Panc1 (cell line): ENCODE data around the gene ASXL2. TPM values are rescaled to one million over a fixed set of nuclear protein-coding genes. Genes with fewer than 3 reads are reported as not detected.

ENCODE experiments used
- ATAC-seq: fragments of 200-7000 bp; cut with Tn5 transposase; 2 replicates; pipeline ENCODE4 v1.9.1; 2020; ENCODE audit warnings: mild to moderate bottlenecking, moderate library complexity
- BruUV-seq: library from RNA; stranded (reverse); fragments of 400-500 nt; replicated peaks from 2 replicates; lab custom pipeline; 2021; lab: Mats Ljungman, UMichigan
- CTCF ChIA-PET: fragments of 300-600 bp; sonication (Branson Sonifier 250); formaldehyde crosslinking; loops from one replicate; lab custom pipeline; 2022; ENCODE audit warnings: antibody characterized with exemption; lab: Charles Lee
- POLR2A ChIA-PET: fragments of 300-600 bp; sonication (Branson Sonifier 250); formaldehyde crosslinking; loops from one replicate; lab custom pipeline; 2022; ENCODE audit warnings: antibody characterized with exemption; lab: Charles Lee
- DNase-seq: peaks from one replicate; pipeline ENCODE4 v3.0.0-alpha.2; 2010; ENCODE audit warnings: low read depth, low spot score
- H3K27ac ChIP-seq: 2 replicates; pipeline ENCODE4 v1.5.1; 2011; ENCODE audit warnings: mild to moderate bottlenecking, low read length, inconsistent platforms
- H3K27me3 ChIP-seq: fragments of 200-500 bp; sonication (Bioruptor generic); 2 replicates; pipeline ENCODE4 v1.6.0; 2014; ENCODE audit warnings: low read length, inconsistent platforms; ENCODE audit not compliant: control insufficient read depth, insufficient read depth
- H3K36me3 ChIP-seq: fragments of 200-500 bp; sonication (Bioruptor generic); 2 replicates; pipeline ENCODE4 v1.5.1; 2014; ENCODE audit warnings: inconsistent platforms, mild to moderate bottlenecking, low read length, moderate library complexity; ENCODE audit not compliant: control insufficient read depth, insufficient read depth
- H3K4me1 ChIP-seq: 2 replicates; pipeline ENCODE4 v1.5.1; 2011; ENCODE audit warnings: inconsistent platforms, mild to moderate bottlenecking, low read length, moderate library complexity; ENCODE audit not compliant: control insufficient read depth, insufficient read depth
- H3K4me3 ChIP-seq, 2 experiments: 2 replicates each; pipeline ENCODE4 v1.5.1; 2011 to 2012; ENCODE audit warnings: low read depth in 2 of 2, low read length in 2 of 2, mild to moderate bottlenecking in 2 of 2, inconsistent platforms in 1 of 2, moderate library complexity in 1 of 2
- H3K9me3 ChIP-seq: fragments of 200-500 bp; sonication (Bioruptor generic); 2 replicates; pipeline ENCODE4 v1.5.1; 2014; ENCODE audit warnings: low read depth, mild to moderate bottlenecking, inconsistent platforms, low read length, moderate library complexity; ENCODE audit not compliant: control insufficient read depth, insufficient read depth
- CTCF ChIP-seq: fragments of 450-650 bp; IDR thresholded peaks from 2 replicates; pipeline ENCODE4 v1.5.1; 2017; ENCODE audit warnings: mild to moderate bottlenecking
- POLR2AphosphoS5 ChIP-seq: IDR thresholded peaks from 2 replicates; pipeline ENCODE4 v1.6.1; 2012; ENCODE audit warnings: mild to moderate bottlenecking, low read depth, low read length, moderate library complexity
- REST ChIP-seq, 2 experiments: IDR thresholded peaks; 2 replicates each; pipeline ENCODE4 v1.6.1; 2011 to 2012; ENCODE audit warnings: low read depth in 2 of 2, control low read depth in 1 of 2, low read length in 1 of 2, mild to moderate bottlenecking in 1 of 2, moderate library complexity in 1 of 2; ENCODE audit not compliant: insufficient read depth in 1 of 2
- SIN3A ChIP-seq: IDR thresholded peaks from 2 replicates; pipeline ENCODE4 v1.6.1; 2012; ENCODE audit warnings: low read depth, mild to moderate bottlenecking, low read length, moderate library complexity, borderline replicate concordance; ENCODE audit not compliant: insufficient read depth
- TCF7L2 ChIP-seq: IDR thresholded peaks from 2 replicates; pipeline ENCODE4 v1.6.1; 2011; ENCODE audit warnings: mild to moderate bottlenecking, low read depth, low read length, inconsistent platforms
- in situ Hi-C: cut with HindIII; loops from 2 replicates; pipeline ENCODE4 v1.10.0; 2016; ENCODE audit warnings: low sequenced_read_pairs, low pct_unique_long_range_greater_than_20kb
- intact Hi-C: fragments of 100-400 bp; cut with micrococcal nuclease; formaldehyde crosslinking; loops from one replicate; pipeline ENCODE4 v1.10.0; 2022; ENCODE audit not compliant: unreplicated experiment
- total RNA-seq: library from RNA; stranded (reverse); gene quantifications from one replicate; pipeline ENCODE4 v1.2.1, GENCODE V29; 2021; ENCODE audit not compliant: unreplicated experiment

ASXL2 gene
- total RNA-seq, 1 experiment from 2014 or later: 43.4 TPM

- Histone ChIP-seq H3K27ac (no peak overlapping the region), H3K4me3 (no peak overlapping the region), H3K36me3 (peaks cover 21% of the 10 kb centered on the region), H3K27me3 (no peaks in the 10 kb centered on the region), H3K9me3 (no peaks in the 10 kb centered on the region), H3K4me1 (no peaks in the 10 kb centered on the region)
- CTCF ChIA-PET: interaction anchor here (0.6 kb wide), 1 partner anchor 13 kb away, joined by 3 read pairs; no protein-coding TSS in a partner anchor
- POLR2A ChIA-PET: interaction anchor here (0.6 kb wide), 1 partner anchor 25 kb away, joined by 3 read pairs; no protein-coding TSS in a partner anchor
- DNase-seq (no peak), ATAC-seq (no peak)
- intact Hi-C loops (no loop called here), in situ Hi-C loops (no loop called here)
- no TSS peak for BruUV-seq
- TF ChIP-seq TCF7L2 (no peak), POLR2AphosphoS5 (no peak), SIN3A (no peak), REST (IDR thresholded peaks at IDR 0.05; ENCODE audit: insufficient read depth in 1 of 2, low read depth in 2 of 2, low read length in 1 of 2) (no peak), CTCF (no peak)
Measured at GRCh38 chr2:25763575-25763974, 114.7 kb downstream of the ASXL2 start.

GRCh38 chr2:25760297-25760696 is 118.0 kb downstream of the ASXL2 start:
- ATAC-seq (no peak), DNase-seq (no peak)
- no peaks in the 10 kb centered on the region for H3K27me3 ChIP-seq
- H3K27ac ChIP-seq: no peak overlapping the region
- ChIA-PET CTCF (no interaction called here), POLR2A (no interaction called here)
- no peaks in the 10 kb centered on the region for H3K9me3 ChIP-seq
- no peak for TF ChIP-seq CTCF
- no peak for TF ChIP-seq TCF7L2
- TF ChIP-seq POLR2AphosphoS5: no peak
- no peak for TF ChIP-seq REST (IDR thresholded peaks at IDR 0.05; ENCODE audit: insufficient read depth in 1 of 2, low read depth in 2 of 2, low read length in 1 of 2)
- no peak for TF ChIP-seq SIN3A
- H3K4me3 ChIP-seq: no peak overlapping the region
- peaks cover 15% of the 10 kb centered on the region for H3K36me3 ChIP-seq
- intact Hi-C loops (no loop called here), in situ Hi-C loops (no loop called here)
- H3K4me1 ChIP-seq: no peaks in the 10 kb centered on the region
- no TSS peak for BruUV-seq
